ENCODE results near the gene OCIAD1.
"Not testable (repeated sequence)": the region's sequence is repeated elsewhere in the genome, so short reads cannot be mapped to it uniquely, and the experiment has no call there.

Gene OCIAD1

GRCh38 chr4:48889750-48890149 is 58.9 kb downstream of the OCIAD1 start:
- not testable (repeated sequence) for DNase-seq (ENCODE audit: low read depth, low spot score)

GRCh38 chr4:48891028-48891619 is 60.2 kb downstream of the OCIAD1 start:
- no peak for DNase-seq (ENCODE audit: low read depth, low spot score)

- no peak for DNase-seq (ENCODE audit: low read depth, low spot score)
These were observed 66.0 kb downstream of the OCIAD1 start for GRCh38 chr4:48896845-48897244.

DNA sequence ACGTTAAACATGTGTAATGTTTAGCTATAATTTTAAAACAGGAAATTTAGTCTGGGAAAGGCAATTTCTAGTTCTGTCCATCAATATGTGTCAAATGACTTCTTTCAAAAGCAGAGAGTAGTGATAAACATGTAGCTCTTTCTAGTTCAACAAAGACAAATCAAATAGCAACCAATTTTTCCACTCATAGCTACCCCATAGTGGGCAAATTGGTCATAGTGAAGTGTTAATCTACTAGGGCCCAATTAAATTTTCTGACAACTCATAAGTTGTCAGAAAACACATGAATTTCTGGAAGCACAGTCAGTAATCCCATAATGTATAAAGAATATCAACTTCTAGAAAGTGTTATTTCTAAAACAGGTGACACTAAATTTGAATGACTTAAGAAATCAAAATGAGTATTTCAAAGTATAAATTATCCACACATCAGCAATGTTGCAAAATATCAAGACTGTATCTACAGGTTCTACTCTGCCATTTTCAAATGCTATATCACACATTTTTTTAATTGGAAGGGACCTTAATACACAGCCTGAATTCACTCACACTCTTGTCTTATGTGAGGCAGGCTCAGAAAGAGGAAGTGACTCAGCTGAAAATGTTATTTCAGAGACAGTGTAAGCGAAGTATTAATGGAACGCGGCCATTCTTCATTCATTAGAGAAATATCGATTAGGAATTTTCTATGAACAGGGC is 68.0 kb downstream of the OCIAD1 start:
- no peak for DNase-seq (ENCODE audit: low read depth, low spot score)

DNA sequence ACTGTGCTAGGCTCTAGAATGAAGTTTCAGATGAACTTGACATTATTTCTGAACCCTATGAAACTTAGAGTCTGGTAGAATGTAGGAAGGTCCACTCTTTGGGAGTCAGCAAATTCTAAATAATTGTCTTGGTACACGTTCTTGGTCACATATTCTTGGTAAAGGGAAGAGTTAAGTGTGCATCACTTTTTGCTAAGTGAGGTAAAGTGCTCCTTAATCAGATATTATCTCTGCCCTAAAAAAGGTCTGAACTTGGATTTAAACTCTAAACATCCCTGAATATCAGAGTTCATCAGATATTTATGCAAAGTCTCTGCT is 68.5 kb downstream of the OCIAD1 start:
- no peak for DNase-seq (ENCODE audit: low read depth, low spot score)

DNA sequence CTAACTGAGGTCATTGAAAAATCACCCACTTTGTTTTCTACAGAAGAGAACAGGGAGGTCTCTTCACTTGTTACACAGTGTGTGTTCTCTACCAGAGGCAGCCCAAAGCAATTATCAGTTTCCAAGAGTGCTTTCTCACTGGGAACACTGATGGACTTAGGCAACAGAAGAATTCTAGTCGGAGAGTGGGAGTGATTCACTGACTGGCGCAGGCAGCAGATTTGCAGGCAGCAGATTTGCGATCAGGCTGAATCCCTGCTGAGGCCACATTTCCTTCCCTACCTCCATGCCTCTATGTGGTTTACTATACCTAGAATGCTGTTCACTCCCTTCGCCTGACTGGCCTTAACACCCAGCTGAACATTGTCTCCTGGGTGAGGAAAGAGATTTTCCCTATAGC is 69.1 kb downstream of the OCIAD1 start:
- DNase-seq (ENCODE audit: low read depth, low spot score): no peak

- DNase-seq (ENCODE audit: low read depth, low spot score): no peak
These were observed 70.3 kb downstream of the OCIAD1 start for GRCh38 chr4:48901196-48901595.

DNA sequence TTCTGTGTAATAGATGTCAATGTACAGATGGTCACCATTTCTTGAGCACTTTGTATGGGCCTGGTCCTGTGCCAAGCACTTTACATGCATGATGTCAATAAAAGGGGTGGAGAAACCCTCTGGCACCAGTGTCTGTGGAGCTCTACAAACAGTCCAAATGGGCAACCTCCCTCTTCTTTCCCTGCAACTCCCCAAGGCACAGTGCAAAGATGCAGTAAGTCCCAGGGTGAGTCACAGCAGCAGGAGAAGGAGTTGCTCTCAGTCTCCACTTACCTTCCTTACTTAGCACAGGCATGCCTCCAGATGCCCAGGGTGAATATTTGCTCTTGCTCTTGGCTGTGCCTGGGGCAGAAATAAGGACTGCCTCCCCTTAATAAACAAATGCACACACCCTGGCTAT is 71.4 kb downstream of the OCIAD1 start:
- DNase-seq (ENCODE audit: low read depth, low spot score): no peak

DNA sequence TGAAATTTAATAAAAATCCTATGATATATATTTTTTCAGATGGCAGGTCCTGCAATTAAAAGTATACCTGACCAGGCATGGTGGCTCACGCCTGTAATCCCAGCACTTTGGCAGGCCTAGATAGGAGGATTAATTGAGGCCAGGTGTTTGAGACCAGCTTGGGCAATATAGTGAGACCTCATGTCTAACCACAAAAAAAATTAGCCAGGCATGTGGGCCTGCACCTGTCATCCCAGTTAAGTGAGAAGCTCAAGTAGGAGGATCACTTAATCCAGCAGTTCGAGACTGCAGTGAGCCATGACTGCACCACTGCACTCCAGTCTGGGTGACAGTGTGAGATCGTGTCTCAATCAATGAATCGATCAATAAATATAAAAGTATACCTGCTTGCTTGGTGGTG is 73.2 kb downstream of the OCIAD1 start:
- no peak for DNase-seq (ENCODE audit: low read depth, low spot score)

GRCh38 chr4:48904541-48905142 is 73.8 kb downstream of the OCIAD1 start:
- DNase-seq (ENCODE audit: low read depth, low spot score): no peak

GRCh38 chr4:48905363-48906015 is 74.6 kb downstream of the OCIAD1 start:
- DNase-seq (ENCODE audit: low read depth, low spot score): no peak

DNA sequence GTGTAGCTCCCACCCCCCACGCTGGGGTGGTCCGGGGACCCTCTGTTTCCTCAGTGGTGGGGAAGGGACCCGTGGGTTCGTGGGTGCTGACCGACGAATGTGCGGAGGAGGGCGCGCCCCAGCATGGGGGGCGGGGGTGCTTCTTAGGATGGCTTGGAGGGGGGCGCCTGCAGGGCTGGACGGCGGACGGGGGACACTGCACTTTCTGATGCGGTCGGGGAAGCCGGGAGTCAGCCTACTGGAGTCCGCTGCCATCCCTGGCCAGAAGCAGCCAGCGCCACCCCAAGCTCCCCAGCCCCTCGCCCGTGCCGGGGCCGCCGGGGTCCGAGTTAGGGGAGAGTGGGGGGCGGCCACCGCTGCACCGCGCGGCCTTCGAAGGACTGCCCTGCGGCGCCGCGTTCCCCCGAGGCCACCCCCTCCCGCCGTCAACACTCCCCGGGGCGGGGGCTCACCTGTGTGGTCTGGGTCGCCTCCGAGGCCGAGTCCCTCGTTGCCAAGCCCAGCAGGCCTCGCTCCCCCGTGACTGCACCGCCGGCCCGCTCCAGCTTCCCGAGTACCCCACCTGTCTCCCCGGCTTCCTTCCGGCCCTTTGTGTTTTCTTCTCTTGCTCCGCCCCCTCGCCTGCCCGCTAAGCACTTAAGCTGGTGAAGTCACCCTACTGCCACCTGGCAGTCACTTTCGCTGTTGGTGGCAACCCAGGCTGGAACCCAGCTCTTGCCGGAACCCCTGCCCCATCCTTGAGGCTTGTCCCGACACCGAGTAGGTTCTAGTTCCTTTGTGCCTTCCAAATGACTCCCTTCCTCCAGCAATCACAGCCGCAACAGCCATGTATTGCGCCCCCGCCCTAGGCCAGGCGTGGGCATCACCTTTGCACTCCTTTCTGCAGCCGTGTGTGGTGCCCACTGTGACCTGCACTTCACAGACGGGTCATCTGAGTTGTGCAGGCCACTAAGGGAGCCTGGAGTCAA is 75.6 kb downstream of the OCIAD1 start, which contains the start of gene OCIAD2:
TSS of gene OCIAD2 (minus strand) at position 569 of the 968 bp plus-strand sequence. CDS start 2,225 bp downstream, outside the sequence.
- DNase-seq (ENCODE audit: low read depth, low spot score): peak; percentile 60

GRCh38 chr4:48907706-48908477 is 77.0 kb downstream of the OCIAD1 start:
- no peak for DNase-seq (ENCODE audit: low read depth, low spot score)

DNA sequence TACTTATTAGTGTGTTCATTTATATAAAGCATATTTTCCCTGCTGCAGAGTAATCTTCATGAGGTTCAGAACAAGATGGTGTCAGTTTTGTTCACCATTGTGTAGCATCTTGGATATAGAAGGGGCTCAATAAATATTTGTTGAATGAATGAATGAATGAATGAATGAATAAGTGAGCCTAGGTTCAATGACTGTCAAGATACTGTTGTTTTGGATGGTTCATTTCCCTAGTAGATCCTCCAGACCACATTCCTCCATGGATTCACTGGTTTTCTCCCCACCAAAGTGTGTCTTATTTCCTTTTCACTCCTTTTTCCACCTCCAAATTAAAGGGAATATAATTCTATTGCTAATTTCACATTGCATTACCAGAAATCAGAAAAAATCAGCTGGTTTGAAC is 77.8 kb downstream of the OCIAD1 start:
- DNase-seq (ENCODE audit: low read depth, low spot score): no peak

- DNase-seq (ENCODE audit: low read depth, low spot score): peak; percentile 26
These were observed 78.8 kb downstream of the OCIAD1 start for GRCh38 chr4:48909697-48910096.

GRCh38 chr4:48910511-48910910 is 79.6 kb downstream of the OCIAD1 start:
- no peak for DNase-seq (ENCODE audit: low read depth, low spot score)

Measured in activated naive CD8-positive, alpha-beta T cell treated with anti-CD3 and anti-CD28 coated beads, Interleukin-2, amount 50 U/mL, for 16 hours (primary cell).